Caco-2 (cell line): ENCODE measurements around the gene TIMP2. TPM values are rescaled to one million over a fixed set of nuclear protein-coding genes. Genes with fewer than 3 reads are reported as not detected.
A peak's percentile ranks its signal among the peaks of the same experiment; 100 is the strongest.
"Not testable (repeated sequence)": the region's sequence is repeated elsewhere in the genome, so short reads cannot be mapped to it uniquely, and the experiment has no call there.

Source experiments
- BruUV-seq: library from RNA; stranded (reverse); fragments of 400-500 nt; replicated peaks from 2 replicates; lab custom pipeline; 2021; lab: Mats Ljungman, UMichigan
- CTCF ChIA-PET: fragments of 300-600 bp; sonication (Branson Sonifier 250); formaldehyde crosslinking; loops from one replicate; lab custom pipeline; 2022; ENCODE audit warnings: antibody characterized with exemption; lab: Charles Lee
- POLR2A ChIA-PET: fragments of 300-600 bp; sonication (Branson Sonifier 250); formaldehyde crosslinking; loops from one replicate; lab custom pipeline; 2022; ENCODE audit warnings: antibody characterized with exemption; lab: Charles Lee
- DNase-seq, 2 experiments: peaks; one replicate each; pipeline versions ENCODE4 v3.0.0 to v3.0.0-alpha.2; 2020 to 2022
- H3K27me3 ChIP-seq: replicated peaks from 2 replicates; pipeline ENCODE4 v1.6.0; 2011; ENCODE audit warnings: low read length; ENCODE audit not compliant: control insufficient read depth, insufficient read depth
- H3K36me3 ChIP-seq: 2 replicates; pipeline ENCODE4 v1.5.1; 2011; ENCODE audit warnings: low read length; ENCODE audit not compliant: control insufficient read depth, insufficient read depth
- H3K4me1 ChIP-seq: fragments of 250-450 bp; sonication (Bioruptor Pico); 2 replicates; pipeline ENCODE4 v1.5.1; 2020; ENCODE audit warnings: mild to moderate bottlenecking
- H3K4me3 ChIP-seq: 2 replicates; pipeline ENCODE4 v1.5.1; 2011; ENCODE audit warnings: low read depth, mild to moderate bottlenecking, control low read depth, low read length
- H3K9me3 ChIP-seq: fragments of 250-450 bp; sonication (Bioruptor Pico); 2 replicates; pipeline ENCODE4 v1.5.1; 2020; ENCODE audit warnings: mild to moderate bottlenecking, moderate library complexity
- H3K27ac Mint-ChIP-seq: one replicate; pipeline ENCODE4 v1.8.0; 2022; ENCODE audit warnings: mixed read lengths; ENCODE audit not compliant: unreplicated experiment
- H3K27me3 Mint-ChIP-seq: one replicate; pipeline ENCODE4 v1.8.0; 2022; ENCODE audit warnings: mixed read lengths; ENCODE audit not compliant: insufficient read depth, unreplicated experiment
- H3K36me3 Mint-ChIP-seq: one replicate; pipeline ENCODE4 v1.8.0; 2022; ENCODE audit warnings: mild to moderate bottlenecking, mixed read lengths; ENCODE audit not compliant: insufficient read depth, unreplicated experiment
- H3K4me1 Mint-ChIP-seq: one replicate; pipeline ENCODE4 v1.8.0; 2022; ENCODE audit warnings: low read depth, mixed read lengths; ENCODE audit not compliant: unreplicated experiment
- H3K4me3 Mint-ChIP-seq: one replicate; pipeline ENCODE4 v1.8.0; 2022; ENCODE audit warnings: mild to moderate bottlenecking, moderate library complexity, mixed read lengths; ENCODE audit not compliant: unreplicated experiment
- H3K9me3 Mint-ChIP-seq: one replicate; pipeline ENCODE4 v1.8.0; 2022; ENCODE audit warnings: mixed read lengths; ENCODE audit not compliant: unreplicated experiment
- CTCF ChIP-seq, 2 experiments: fragments of 200-600 bp in 1 of 2; IDR thresholded peaks; 1 replicate in 1 of 2; 2 replicates in 1 of 2; pipeline versions ENCODE4 v1.5.1 to v1.8.0; 2011 to 2022; ENCODE audit warnings: antibody characterized with exemption in 1 of 2, control low read depth in 1 of 2, inconsistent platforms in 1 of 2, low read depth in 1 of 2, low read length in 1 of 2, mild to moderate bottlenecking in 1 of 2, moderate library complexity in 1 of 2; ENCODE audit not compliant: insufficient read depth in 1 of 2, severe bottlenecking in 1 of 2, unreplicated experiment in 1 of 2
- intact Hi-C: fragments of 100-400 bp; cut with micrococcal nuclease; formaldehyde crosslinking; loops from one replicate; pipeline ENCODE4 v1.10.0; 2022; ENCODE audit not compliant: unreplicated experiment
- total RNA-seq: library from RNA; stranded (reverse); gene quantifications from 2 replicates; pipeline ENCODE4 v1.2.3, GENCODE V29; 2022

TIMP2 gene
- total RNA-seq, 1 experiment from 2014 or later = 70.1 TPM

DNA sequence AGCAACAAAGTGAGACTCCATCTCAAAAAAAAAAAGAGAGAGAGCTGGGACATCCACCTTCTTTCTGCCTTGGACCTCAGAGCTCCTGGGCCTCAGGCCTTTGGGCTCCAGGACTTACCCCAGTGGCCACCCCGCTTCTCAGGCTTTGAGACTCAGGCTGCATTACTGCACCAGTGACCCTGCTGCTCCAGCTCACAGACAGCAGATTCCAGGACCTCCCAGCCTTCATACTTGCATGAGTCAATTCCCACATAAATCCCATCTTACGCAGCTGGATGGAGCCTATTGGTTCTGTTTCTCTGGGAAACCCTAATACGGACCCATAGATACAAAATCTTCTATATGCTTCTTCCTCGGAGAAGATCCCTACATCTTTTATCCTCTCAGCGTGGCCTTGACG is 20.1 kb downstream of the TIMP2 start:
- peaks cover 38% of the 10 kb centered on the region for H3K4me1 Mint-ChIP-seq
- intact Hi-C loops = no loop called here
- no peak for DNase-seq
- TF ChIP-seq CTCF (IDR thresholded peaks at IDR 0.05; ENCODE audit: insufficient read depth in 1 of 2, low read depth in 1 of 2, low read length in 1 of 2, severe bottlenecking in 1 of 2, unreplicated experiment in 1 of 2) = no peak
- peaks cover 36% of the 10 kb centered on the region for H3K36me3 Mint-ChIP-seq
- ChIA-PET POLR2A (no interaction called here), CTCF (interaction anchor here (0.6 kb wide), 1 partner anchor 53 kb away, joined by 3 read pairs; no protein-coding TSS in a partner anchor)
- Histone ChIP-seq H3K27me3 (no peaks in the 10 kb centered on the region), H3K4me1 (peaks cover 5% of the 10 kb centered on the region; the same call in 1 of the 2 replicates), H3K36me3 (no peaks in the 10 kb centered on the region), H3K9me3 (no peaks in the 10 kb centered on the region), H3K4me3 (no peak overlapping the region)
- no peak overlapping the region for H3K27ac Mint-ChIP-seq
- H3K4me3 Mint-ChIP-seq = no peak overlapping the region
- H3K9me3 Mint-ChIP-seq = no peaks in the 10 kb centered on the region
- no peaks in the 10 kb centered on the region for H3K27me3 Mint-ChIP-seq
- BruUV-seq = no TSS peak

DNA sequence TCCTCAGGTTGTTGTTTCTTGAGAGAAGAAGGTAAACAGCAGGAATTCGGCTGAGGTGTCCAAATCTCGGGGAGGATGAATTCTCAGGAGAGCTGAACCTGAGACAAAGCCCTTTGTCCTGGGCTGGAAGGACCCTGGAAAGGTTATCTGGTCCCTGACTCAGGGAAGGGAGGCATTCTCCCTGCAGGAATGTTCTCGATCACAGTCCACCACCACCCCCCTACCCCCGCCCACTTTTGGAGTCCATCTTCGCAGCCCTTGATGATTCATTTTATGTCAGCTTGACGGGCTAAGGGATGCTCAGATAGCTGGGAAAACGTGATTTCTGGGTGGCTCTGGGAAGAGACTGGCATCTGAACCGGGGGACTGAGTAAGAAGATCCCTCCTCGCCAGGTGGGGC is 20.8 kb downstream of the TIMP2 start:
- H3K9me3 Mint-ChIP-seq = no peaks in the 10 kb centered on the region
- peaks cover 12% of the 10 kb centered on the region for H3K4me1 ChIP-seq
- POLR2A ChIA-PET = no interaction called here
- intact Hi-C loops = loop anchor here (5.0 kb wide), 1 partner anchor 1768 kb away; no protein-coding TSS in a partner anchor
- peaks cover 44% of the 10 kb centered on the region for H3K4me1 Mint-ChIP-seq
- CTCF ChIA-PET = interaction anchor here (0.6 kb wide), 1 partner anchor 52 kb away, joined by 3 read pairs; no protein-coding TSS in a partner anchor
- no peaks in the 10 kb centered on the region for H3K27me3 Mint-ChIP-seq
- H3K36me3 Mint-ChIP-seq = peaks cover 37% of the 10 kb centered on the region
- no peak overlapping the region for H3K4me3 ChIP-seq
- DNase-seq = no peak
- no TSS peak for BruUV-seq
- no peaks in the 10 kb centered on the region for H3K36me3 ChIP-seq
- TF ChIP-seq CTCF (IDR thresholded peaks at IDR 0.05; ENCODE audit: insufficient read depth in 1 of 2, low read depth in 1 of 2, low read length in 1 of 2, severe bottlenecking in 1 of 2, unreplicated experiment in 1 of 2) = no peak
- no peak overlapping the region for H3K27ac Mint-ChIP-seq
- H3K9me3 ChIP-seq = no peaks in the 10 kb centered on the region
- H3K27me3 ChIP-seq = no peaks in the 10 kb centered on the region
- no peak overlapping the region for H3K4me3 Mint-ChIP-seq

- peaks cover 40% of the 10 kb centered on the region for H3K36me3 Mint-ChIP-seq
- peaks cover 24% of the 10 kb centered on the region for H3K4me1 ChIP-seq
- intact Hi-C loops = loop anchor here (5.0 kb wide), 1 partner anchor 1769 kb away; no protein-coding TSS in a partner anchor
- POLR2A ChIA-PET = no interaction called here
- BruUV-seq = no TSS peak
- no peaks in the 10 kb centered on the region for H3K9me3 ChIP-seq
- H3K9me3 Mint-ChIP-seq = no peaks in the 10 kb centered on the region
- no peak for TF ChIP-seq CTCF (IDR thresholded peaks at IDR 0.05; ENCODE audit: insufficient read depth in 1 of 2, low read depth in 1 of 2, low read length in 1 of 2, severe bottlenecking in 1 of 2, unreplicated experiment in 1 of 2)
- CTCF ChIA-PET = no interaction called here
- H3K4me1 Mint-ChIP-seq = peaks cover 45% of the 10 kb centered on the region
- peak within 1 kb of the TSS; percentile 88 for H3K27ac Mint-ChIP-seq
- H3K4me3 ChIP-seq = no peak within 1 kb of the TSS
- no peaks in the 10 kb centered on the region for H3K27me3 ChIP-seq
- H3K36me3 ChIP-seq = no peaks in the 10 kb centered on the region; the same call in 1 of the 2 replicates
- no peaks in the 10 kb centered on the region for H3K27me3 Mint-ChIP-seq
- DNase-seq = peak in 1 of 2 experiments; percentile 47
- H3K4me3 Mint-ChIP-seq = no peak within 1 kb of the TSS
These were observed 21.9 kb downstream of the TIMP2 start, which contains the start of gene CEP295NL for GRCh38 chr17:78903101-78903779. CEP295NL (minus strand) TSS chr17:78903201; CDS start chr17:78901828, 1,373 bp downstream.

GRCh38 chr17:78902231-78902630 is 23.0 kb downstream of the TIMP2 start:
- H3K4me3 Mint-ChIP-seq, H3K27me3 Mint-ChIP-seq, BruUV-seq, H3K9me3 ChIP-seq, POLR2A ChIA-PET, CTCF ChIA-PET, H3K4me3 ChIP-seq, DNase-seq, H3K9me3 Mint-ChIP-seq, H3K27me3 ChIP-seq, H3K36me3 ChIP-seq: not testable (repeated sequence)
- H3K4me1 ChIP-seq = peaks cover 27% of the 10 kb centered on the region
- H3K27ac Mint-ChIP-seq = peak overlapping the region; percentile 54
- peaks cover 40% of the 10 kb centered on the region for H3K36me3 Mint-ChIP-seq
- intact Hi-C loops = loop anchor here (5.0 kb wide), 1 partner anchor 1770 kb away; no protein-coding TSS in a partner anchor
- peaks cover 43% of the 10 kb centered on the region for H3K4me1 Mint-ChIP-seq
